Activated naive CD8-positive, alpha-beta T cell (primary cell): ENCODE measurements around the gene HK1.
"Not testable (repeated sequence)": the region's sequence is repeated elsewhere in the genome, so short reads cannot be mapped to it uniquely, and the experiment has no call there.

Experiments
- H3K27ac Mint-ChIP-seq: one replicate; pipeline ENCODE4 v1.8.0; 2021; ENCODE audit warnings: mixed read lengths
- H3K27me3 Mint-ChIP-seq: one replicate; pipeline ENCODE4 v1.8.0; 2021; ENCODE audit warnings: mixed read lengths
- H3K36me3 Mint-ChIP-seq: one replicate; pipeline ENCODE4 v1.8.0; 2021; ENCODE audit warnings: mixed read lengths
- H3K4me1 Mint-ChIP-seq: one replicate; pipeline ENCODE4 v1.8.0; 2021; ENCODE audit warnings: low read depth, mixed read lengths
- H3K4me3 Mint-ChIP-seq: one replicate; pipeline ENCODE4 v1.8.0; 2021; ENCODE audit warnings: mild to moderate bottlenecking, mixed read lengths
- H3K9me3 Mint-ChIP-seq: one replicate; pipeline ENCODE4 v1.8.0; 2021; ENCODE audit warnings: low read depth, mixed read lengths

Gene HK1

GRCh38 chr10:69325637-69326523 is 47.6 kb downstream of the HK1 start:
- Mint-ChIP-seq H3K4me3 (peak overlapping the region; percentile 67), H3K27ac (peak overlapping the region; percentile 89), H3K4me1 (peaks cover 71% of the 10 kb centered on the region)
- H3K9me3 Mint-ChIP-seq, H3K36me3 Mint-ChIP-seq, H3K27me3 Mint-ChIP-seq: not testable (repeated sequence)

- peaks cover 63% of the 10 kb centered on the region for H3K4me1 Mint-ChIP-seq
- H3K9me3 Mint-ChIP-seq = no peaks in the 10 kb centered on the region
- peak overlapping the region; percentile 68 for H3K27ac Mint-ChIP-seq
- H3K27me3 Mint-ChIP-seq = no peaks in the 10 kb centered on the region
- H3K4me3 Mint-ChIP-seq = no peak overlapping the region
- H3K36me3 Mint-ChIP-seq = peaks cover 2% of the 10 kb centered on the region
Observed at GRCh38 chr10:69326692-69327091, 48.4 kb downstream of the HK1 start.

- H3K36me3 Mint-ChIP-seq = peaks cover 2% of the 10 kb centered on the region
- H3K27ac Mint-ChIP-seq = peak overlapping the region; percentile 94
- peaks cover 59% of the 10 kb centered on the region for H3K4me1 Mint-ChIP-seq
- no peaks in the 10 kb centered on the region for H3K27me3 Mint-ChIP-seq
- no peaks in the 10 kb centered on the region for H3K9me3 Mint-ChIP-seq
- H3K4me3 Mint-ChIP-seq = peak overlapping the region; percentile 78
Observed at GRCh38 chr10:69327463-69328379, 49.4 kb downstream of the HK1 start.

- peak overlapping the region; percentile 78 for H3K4me3 Mint-ChIP-seq
- H3K36me3 Mint-ChIP-seq = peaks cover 2% of the 10 kb centered on the region
- H3K27me3 Mint-ChIP-seq = no peaks in the 10 kb centered on the region
- H3K9me3 Mint-ChIP-seq = no peaks in the 10 kb centered on the region
- H3K27ac Mint-ChIP-seq = peak overlapping the region; percentile 94
- H3K4me1 Mint-ChIP-seq = peaks cover 60% of the 10 kb centered on the region
Observed at GRCh38 chr10:69328380-69328735, 50.1 kb downstream of the HK1 start.

GRCh38 chr10:69328888-69329287 is 50.6 kb downstream of the HK1 start:
- not testable (repeated sequence) for H3K27me3 Mint-ChIP-seq, H3K9me3 Mint-ChIP-seq, H3K36me3 Mint-ChIP-seq
- H3K4me1 Mint-ChIP-seq = peaks cover 59% of the 10 kb centered on the region
- peak overlapping the region; percentile 94 for H3K27ac Mint-ChIP-seq
- H3K4me3 Mint-ChIP-seq = peak overlapping the region; percentile 78

GRCh38 chr10:69329721-69330178 is 51.5 kb downstream of the HK1 start:
- no peaks in the 10 kb centered on the region for H3K27me3 Mint-ChIP-seq
- H3K9me3 Mint-ChIP-seq = no peaks in the 10 kb centered on the region
- H3K4me1 Mint-ChIP-seq = peaks cover 63% of the 10 kb centered on the region
- peaks cover 2% of the 10 kb centered on the region for H3K36me3 Mint-ChIP-seq
- H3K27ac Mint-ChIP-seq = peak overlapping the region; percentile 34
- H3K4me3 Mint-ChIP-seq = no peak overlapping the region

- Mint-ChIP-seq H3K27ac (no peak overlapping the region), H3K36me3 (peaks cover 2% of the 10 kb centered on the region), H3K4me1 (peaks cover 70% of the 10 kb centered on the region), H3K9me3 (no peaks in the 10 kb centered on the region), H3K4me3 (no peak overlapping the region), H3K27me3 (no peaks in the 10 kb centered on the region)
Observed at GRCh38 chr10:69331161-69331560, 52.9 kb downstream of the HK1 start.

GRCh38 chr10:69332278-69333010 is 54.1 kb downstream of the HK1 start:
- H3K36me3 Mint-ChIP-seq = peaks cover 2% of the 10 kb centered on the region
- H3K9me3 Mint-ChIP-seq = no peaks in the 10 kb centered on the region
- peak overlapping the region; percentile 3 for H3K27ac Mint-ChIP-seq

GRCh38 chr10:69333205-69333604 is 54.9 kb downstream of the HK1 start:
- peaks cover 65% of the 10 kb centered on the region for H3K4me1 Mint-ChIP-seq
- no peaks in the 10 kb centered on the region for H3K9me3 Mint-ChIP-seq
- H3K27me3 Mint-ChIP-seq = no peaks in the 10 kb centered on the region
- H3K27ac Mint-ChIP-seq = no peak overlapping the region
- H3K36me3 Mint-ChIP-seq = peaks cover 2% of the 10 kb centered on the region
- H3K4me3 Mint-ChIP-seq = no peak overlapping the region

More at GRCh38 chr10:69332278-69333010, 54.1 kb downstream of the HK1 start:
- H3K4me1 Mint-ChIP-seq = peaks cover 67% of the 10 kb centered on the region
- no peaks in the 10 kb centered on the region for H3K27me3 Mint-ChIP-seq
- H3K4me3 Mint-ChIP-seq = no peak overlapping the region

GRCh38 chr10:69333865-69334301 is 55.6 kb downstream of the HK1 start:
- H3K36me3 Mint-ChIP-seq, H3K27me3 Mint-ChIP-seq, H3K9me3 Mint-ChIP-seq: not testable (repeated sequence)
- H3K4me3 Mint-ChIP-seq = peak overlapping the region; percentile 73
- H3K27ac Mint-ChIP-seq = peak overlapping the region; percentile 87
- H3K4me1 Mint-ChIP-seq = peaks cover 64% of the 10 kb centered on the region

- Mint-ChIP-seq H3K27ac (peak overlapping the region; percentile 87), H3K27me3 (no peaks in the 10 kb centered on the region), H3K9me3 (no peaks in the 10 kb centered on the region), H3K36me3 (peaks cover 2% of the 10 kb centered on the region), H3K4me3 (peak overlapping the region; percentile 73), H3K4me1 (peaks cover 61% of the 10 kb centered on the region)
Observed at GRCh38 chr10:69334302-69335062, 56.2 kb downstream of the HK1 start.

- Mint-ChIP-seq H3K4me1 (peaks cover 62% of the 10 kb centered on the region), H3K36me3 (peaks cover 2% of the 10 kb centered on the region), H3K27ac (peak overlapping the region; percentile 87), H3K9me3 (no peaks in the 10 kb centered on the region), H3K4me3 (peak overlapping the region; percentile 73), H3K27me3 (no peaks in the 10 kb centered on the region)
Observed at GRCh38 chr10:69335063-69335587, 56.8 kb downstream of the HK1 start.

GRCh38 chr10:69335613-69336012 is 57.3 kb downstream of the HK1 start:
- Mint-ChIP-seq H3K4me1 (peaks cover 61% of the 10 kb centered on the region), H3K27ac (peak overlapping the region; percentile 87)

GRCh38 chr10:69336952-69337295 is 58.6 kb downstream of the HK1 start:
- H3K4me3 Mint-ChIP-seq = no peak overlapping the region

More at GRCh38 chr10:69335613-69336012, 57.3 kb downstream of the HK1 start:
- Mint-ChIP-seq H3K27me3 (no peaks in the 10 kb centered on the region), H3K4me3 (peak overlapping the region; percentile 73), H3K9me3 (no peaks in the 10 kb centered on the region), H3K36me3 (no peaks in the 10 kb centered on the region)

More at GRCh38 chr10:69336952-69337295, 58.6 kb downstream of the HK1 start:
- Mint-ChIP-seq H3K9me3 (no peaks in the 10 kb centered on the region), H3K27me3 (no peaks in the 10 kb centered on the region), H3K4me1 (peaks cover 66% of the 10 kb centered on the region), H3K36me3 (no peaks in the 10 kb centered on the region), H3K27ac (no peak overlapping the region)
